Calu3 (cell line): ENCODE data around the gene SNAP25. TPM values are rescaled to one million over a fixed set of nuclear protein-coding genes. Genes with fewer than 3 reads are reported as not detected.

ENCODE experiments used
- BruUV-seq: library from RNA; stranded (reverse); fragments of 400-500 nt; replicated peaks from 2 replicates; lab custom pipeline; 2021; lab: Mats Ljungman, UMichigan
- CTCF ChIA-PET: fragments of 300-600 bp; sonication (Branson Sonifier 250); formaldehyde crosslinking; loops from one replicate; lab custom pipeline; 2022; ENCODE audit warnings: antibody characterized with exemption; lab: Charles Lee
- DNase-seq: peaks from one replicate; pipeline ENCODE4 v3.0.0; 2022
- H3K27ac Mint-ChIP-seq: one replicate; pipeline ENCODE4 v1.8.0; 2022; ENCODE audit warnings: mixed read lengths; ENCODE audit not compliant: unreplicated experiment
- H3K27me3 Mint-ChIP-seq: one replicate; pipeline ENCODE4 v1.8.0; 2022; ENCODE audit warnings: mixed read lengths; ENCODE audit not compliant: unreplicated experiment
- H3K36me3 Mint-ChIP-seq: one replicate; pipeline ENCODE4 v1.8.0; 2022; ENCODE audit warnings: mild to moderate bottlenecking, moderate library complexity, mixed read lengths; ENCODE audit not compliant: insufficient read depth, unreplicated experiment
- H3K4me1 Mint-ChIP-seq: one replicate; pipeline ENCODE4 v1.8.0; 2022; ENCODE audit warnings: mild to moderate bottlenecking, low read depth, mixed read lengths; ENCODE audit not compliant: unreplicated experiment
- H3K4me3 Mint-ChIP-seq: one replicate; pipeline ENCODE4 v1.8.0; 2022; ENCODE audit warnings: mild to moderate bottlenecking, low read depth, moderate library complexity, mixed read lengths; ENCODE audit not compliant: unreplicated experiment
- H3K9me3 Mint-ChIP-seq: one replicate; pipeline ENCODE4 v1.8.0; 2022; ENCODE audit warnings: low read depth, mixed read lengths; ENCODE audit not compliant: unreplicated experiment
- intact Hi-C: fragments of 100-400 bp; cut with micrococcal nuclease; formaldehyde crosslinking; loops from one replicate; pipeline ENCODE4 v1.10.0; 2022; ENCODE audit not compliant: unreplicated experiment
- total RNA-seq: library from RNA; stranded (reverse); gene quantifications from 2 replicates; pipeline ENCODE4 v1.2.3, GENCODE V29; 2022
- TF ChIP-seq, protein P1 (sequence below): fragments of 200-600 bp; IDR thresholded peaks from one replicate; pipeline ENCODE4 v1.8.0; 2022; ENCODE audit warnings: antibody characterized with exemption; ENCODE audit not compliant: unreplicated experiment

Gene SNAP25
- total RNA-seq, 1 experiment from 2014 or later, result 0.73 TPM

DNA sequence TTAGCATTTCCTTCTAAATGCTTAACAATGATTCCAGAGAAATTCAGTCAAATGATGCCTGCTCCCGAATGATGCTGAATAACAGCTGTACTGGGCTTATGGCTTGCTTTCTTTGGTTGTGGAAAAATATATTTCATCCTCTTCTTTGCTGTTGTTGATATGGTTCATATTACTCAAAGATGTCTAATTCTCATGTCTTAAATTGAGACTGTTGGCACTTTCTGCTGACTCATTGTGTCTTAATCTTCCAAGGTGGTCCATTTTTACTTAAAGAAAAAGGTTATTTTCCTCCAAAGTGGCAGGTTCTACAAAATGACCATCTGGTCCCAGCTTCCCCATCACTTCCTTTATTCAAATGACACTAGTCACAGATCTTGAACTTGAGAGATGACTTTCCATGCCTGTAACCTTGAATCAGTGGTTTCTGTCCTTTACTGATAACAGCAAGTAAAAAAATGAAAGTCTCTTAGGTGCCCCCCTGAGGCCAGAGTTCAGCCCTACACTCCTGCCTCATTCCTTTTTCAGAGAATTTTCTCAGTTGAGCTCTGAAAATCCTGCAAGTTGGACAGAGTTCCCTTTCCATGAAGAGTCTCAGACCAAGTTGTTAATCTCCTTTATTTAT lies 6.9 kb downstream of the SNAP25 start:
- DNase-seq, result no peak
- intact Hi-C loops, result loop anchor here (10.0 kb wide), 1 partner anchor 131 kb away; no protein-coding TSS in a partner anchor
- CTCF ChIA-PET, result interaction anchor here (0.8 to 1.0 kb wide), 2 partner anchors 149 to 247 kb away, joined by 3 read pairs; no protein-coding TSS in a partner anchor

DNA sequence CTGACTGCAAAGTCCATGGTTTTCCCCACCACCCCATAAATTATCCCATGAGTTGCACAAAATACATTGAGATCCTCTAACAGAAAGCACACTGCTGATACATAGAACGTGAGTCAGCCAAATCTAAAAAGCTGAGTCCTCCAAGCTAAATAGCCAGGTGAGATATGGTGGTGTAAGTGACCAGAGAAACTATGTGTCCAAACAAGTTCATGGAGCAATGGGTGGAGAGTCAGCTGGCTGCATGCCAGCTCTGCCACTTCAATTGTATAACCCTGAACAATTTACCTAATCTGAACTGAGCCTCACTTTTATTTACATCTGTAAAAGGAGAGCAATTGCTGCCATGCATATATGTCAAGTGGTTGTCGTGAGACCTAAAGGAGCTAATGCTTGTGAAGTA lies 9.7 kb downstream of the SNAP25 start:
- H3K27ac Mint-ChIP-seq, result no peak overlapping the region
- no TSS peak for BruUV-seq
- H3K4me3 Mint-ChIP-seq, result no peak overlapping the region
- DNase-seq, result no peak
- intact Hi-C loops, result loop anchor here (10.0 kb wide), 1 partner anchor 134 kb away; no protein-coding TSS in a partner anchor
- H3K4me1 Mint-ChIP-seq, result no peaks in the 10 kb centered on the region
- TF ChIP-seq, protein P1, sequence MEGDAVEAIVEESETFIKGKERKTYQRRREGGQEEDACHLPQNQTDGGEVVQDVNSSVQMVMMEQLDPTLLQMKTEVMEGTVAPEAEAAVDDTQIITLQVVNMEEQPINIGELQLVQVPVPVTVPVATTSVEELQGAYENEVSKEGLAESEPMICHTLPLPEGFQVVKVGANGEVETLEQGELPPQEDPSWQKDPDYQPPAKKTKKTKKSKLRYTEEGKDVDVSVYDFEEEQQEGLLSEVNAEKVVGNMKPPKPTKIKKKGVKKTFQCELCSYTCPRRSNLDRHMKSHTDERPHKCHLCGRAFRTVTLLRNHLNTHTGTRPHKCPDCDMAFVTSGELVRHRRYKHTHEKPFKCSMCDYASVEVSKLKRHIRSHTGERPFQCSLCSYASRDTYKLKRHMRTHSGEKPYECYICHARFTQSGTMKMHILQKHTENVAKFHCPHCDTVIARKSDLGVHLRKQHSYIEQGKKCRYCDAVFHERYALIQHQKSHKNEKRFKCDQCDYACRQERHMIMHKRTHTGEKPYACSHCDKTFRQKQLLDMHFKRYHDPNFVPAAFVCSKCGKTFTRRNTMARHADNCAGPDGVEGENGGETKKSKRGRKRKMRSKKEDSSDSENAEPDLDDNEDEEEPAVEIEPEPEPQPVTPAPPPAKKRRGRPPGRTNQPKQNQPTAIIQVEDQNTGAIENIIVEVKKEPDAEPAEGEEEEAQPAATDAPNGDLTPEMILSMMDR, result no peak
- H3K36me3 Mint-ChIP-seq, result no peaks in the 10 kb centered on the region
- H3K9me3 Mint-ChIP-seq, result no peaks in the 10 kb centered on the region
- CTCF ChIA-PET, result no interaction called here
- H3K27me3 Mint-ChIP-seq, result peaks cover 1% of the 10 kb centered on the region

More for the DNA sequence above, 6.9 kb downstream of the SNAP25 start:
- Mint-ChIP-seq H3K4me3 (no peak overlapping the region), H3K36me3 (no peaks in the 10 kb centered on the region), H3K27me3 (peaks cover 28% of the 10 kb centered on the region), H3K4me1 (no peaks in the 10 kb centered on the region), H3K27ac (no peak overlapping the region), H3K9me3 (no peaks in the 10 kb centered on the region)
- no TSS peak for BruUV-seq
- TF ChIP-seq, protein P1, result no peak

DNA sequence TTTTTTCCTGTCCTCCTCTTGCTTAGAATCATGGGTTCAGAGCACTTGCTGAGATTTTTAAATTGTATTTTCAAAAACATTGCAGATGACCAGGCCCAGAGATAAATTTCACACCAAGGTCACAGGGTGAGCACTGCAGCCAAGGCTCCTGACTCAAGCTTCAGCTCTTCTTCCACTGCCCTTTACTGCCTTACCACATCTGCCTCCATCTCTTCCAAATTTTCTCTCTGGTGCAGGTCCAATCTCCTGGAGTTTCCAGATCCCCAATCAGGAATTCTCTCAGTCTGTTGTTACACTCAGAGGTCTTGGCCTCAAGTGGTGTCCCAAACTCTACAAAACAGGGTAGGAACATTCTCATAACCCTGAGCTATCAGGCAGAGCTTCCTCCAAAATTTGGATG lies 12.7 kb downstream of the SNAP25 start:
- Mint-ChIP-seq H3K36me3 (no peaks in the 10 kb centered on the region), H3K4me3 (no peak overlapping the region), H3K27ac (no peak overlapping the region), H3K9me3 (no peaks in the 10 kb centered on the region), H3K4me1 (no peaks in the 10 kb centered on the region), H3K27me3 (no peaks in the 10 kb centered on the region)
- intact Hi-C loops, result no loop called here
- DNase-seq, result no peak
- TF ChIP-seq, protein P1, result no peak
- CTCF ChIA-PET, result no interaction called here
- no TSS peak for BruUV-seq

DNA sequence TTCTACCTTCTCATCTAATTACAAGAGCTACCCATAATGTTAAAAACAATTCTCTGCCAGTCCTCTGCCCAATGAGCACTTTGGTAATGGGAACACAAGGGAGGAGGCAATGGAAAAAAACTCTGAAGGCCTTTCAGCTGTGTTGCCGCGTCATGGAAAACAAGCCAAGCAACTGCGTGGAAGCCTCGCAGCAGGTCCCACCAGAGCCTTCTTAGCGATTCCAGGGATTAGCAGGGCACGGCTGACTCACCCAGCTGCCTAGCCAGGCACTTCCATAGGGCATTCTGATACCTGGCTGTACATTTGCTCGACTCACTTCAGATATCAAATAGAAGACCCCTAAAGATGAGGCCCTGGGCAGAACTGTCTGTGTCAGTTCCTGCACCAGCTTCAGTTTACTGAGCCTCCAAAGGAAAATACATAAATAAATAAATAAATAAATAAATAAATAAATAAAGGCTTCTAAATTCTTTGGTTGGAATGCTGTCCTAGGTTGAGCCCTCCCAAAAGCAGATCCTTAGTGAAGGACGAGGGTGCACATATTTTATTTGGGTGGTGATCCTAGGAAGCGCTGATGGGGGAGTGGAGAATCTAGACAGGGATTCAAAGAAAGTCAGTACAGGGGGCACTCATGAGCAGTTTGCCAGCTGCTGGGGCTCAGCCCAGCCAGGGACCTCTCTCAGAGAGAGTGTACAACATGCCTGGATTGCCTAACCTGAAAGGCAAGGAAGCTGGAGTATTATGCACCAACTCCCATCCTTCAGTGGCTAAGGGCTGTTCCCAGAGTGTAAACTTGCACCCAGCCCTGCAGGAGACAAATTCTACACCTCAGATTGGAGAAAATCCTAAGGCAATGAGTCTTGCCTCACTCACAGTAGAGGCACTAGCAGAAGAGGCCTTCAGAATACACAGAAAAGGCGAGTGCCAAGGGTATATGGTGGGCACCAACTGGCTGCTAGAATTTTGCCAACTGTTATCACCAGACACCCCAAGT lies 18.2 kb downstream of the SNAP25 start:
- no peak for DNase-seq
- no peaks in the 10 kb centered on the region for H3K27me3 Mint-ChIP-seq
- CTCF ChIA-PET, result no interaction called here
- no peaks in the 10 kb centered on the region for H3K4me1 Mint-ChIP-seq
- intact Hi-C loops, result no loop called here
- TF ChIP-seq, protein P1, result no peak
- H3K9me3 Mint-ChIP-seq, result no peaks in the 10 kb centered on the region
- H3K4me3 Mint-ChIP-seq, result no peak overlapping the region
- no peak overlapping the region for H3K27ac Mint-ChIP-seq
- BruUV-seq, result no TSS peak
- no peaks in the 10 kb centered on the region for H3K36me3 Mint-ChIP-seq
